HG03442 (cell line): ENCODE data around the gene SLC1A2.

Experiments used
- ATAC-seq: cut with Tn5 transposase; IDR thresholded peaks from one replicate; pipeline ENCODE4 v1.9.1; 2021; ENCODE audit warnings: mild to moderate bottlenecking, moderate library complexity; ENCODE audit not compliant: unreplicated experiment

Gene SLC1A2

DNA sequence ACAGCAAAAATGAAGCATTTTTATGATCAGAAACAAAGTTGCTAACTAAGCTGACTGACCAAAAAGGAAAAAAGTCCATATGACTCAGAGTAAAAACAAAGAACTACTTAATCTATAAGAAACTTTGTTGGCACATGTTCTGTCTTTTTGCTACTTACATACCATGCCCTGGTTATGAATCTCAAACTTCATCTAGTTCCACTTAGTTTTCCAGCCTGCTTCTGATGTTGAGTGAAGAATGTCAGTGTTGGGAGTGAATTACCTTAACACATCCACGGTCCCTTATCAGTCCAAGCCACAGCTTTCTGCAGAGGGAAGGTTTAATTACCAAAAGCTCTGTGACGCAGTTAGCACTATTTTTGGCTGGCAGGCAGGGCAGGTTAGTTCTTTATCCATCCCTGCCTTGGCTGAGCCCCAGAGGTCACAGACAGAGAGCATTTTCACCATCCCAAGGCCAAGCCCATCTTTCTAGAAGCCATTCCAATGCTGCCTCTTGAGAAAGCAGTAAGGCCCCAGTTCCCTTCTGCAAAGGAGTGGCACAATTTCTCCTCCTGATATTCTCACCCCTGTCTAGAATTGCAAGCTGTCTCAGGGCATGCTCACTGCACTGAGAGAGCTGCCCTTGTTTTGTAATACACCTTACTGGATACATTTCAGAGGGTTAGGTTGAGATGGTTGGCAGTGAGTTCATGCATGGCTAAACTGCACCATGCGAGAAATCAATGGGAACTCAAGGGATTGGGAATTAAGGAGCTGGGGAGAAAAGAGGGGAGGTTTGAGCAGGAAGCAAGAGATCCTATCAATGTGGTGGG, 67.1 kb downstream of the SLC1A2 start:
- ATAC-seq: no peak

DNA sequence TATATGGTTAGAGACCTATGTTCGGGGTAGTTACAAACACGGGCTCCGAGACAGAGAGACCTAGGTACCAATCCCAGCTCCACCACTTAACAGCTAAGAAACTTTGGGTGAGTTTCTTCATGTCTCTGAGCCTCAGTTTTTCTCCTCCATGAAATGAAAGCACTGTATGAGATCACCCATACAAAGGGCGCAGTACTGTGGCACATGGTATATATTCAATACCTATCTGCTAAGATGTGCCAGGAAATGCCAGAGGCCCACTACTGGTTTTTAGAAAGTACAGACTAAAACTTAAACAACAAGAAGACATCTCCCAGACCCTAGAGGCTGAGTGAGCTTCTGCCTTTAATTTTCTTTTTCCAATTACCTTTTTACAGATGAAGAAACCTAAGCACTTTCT, 69.5 kb downstream of the SLC1A2 start:
- no peak for ATAC-seq

DNA sequence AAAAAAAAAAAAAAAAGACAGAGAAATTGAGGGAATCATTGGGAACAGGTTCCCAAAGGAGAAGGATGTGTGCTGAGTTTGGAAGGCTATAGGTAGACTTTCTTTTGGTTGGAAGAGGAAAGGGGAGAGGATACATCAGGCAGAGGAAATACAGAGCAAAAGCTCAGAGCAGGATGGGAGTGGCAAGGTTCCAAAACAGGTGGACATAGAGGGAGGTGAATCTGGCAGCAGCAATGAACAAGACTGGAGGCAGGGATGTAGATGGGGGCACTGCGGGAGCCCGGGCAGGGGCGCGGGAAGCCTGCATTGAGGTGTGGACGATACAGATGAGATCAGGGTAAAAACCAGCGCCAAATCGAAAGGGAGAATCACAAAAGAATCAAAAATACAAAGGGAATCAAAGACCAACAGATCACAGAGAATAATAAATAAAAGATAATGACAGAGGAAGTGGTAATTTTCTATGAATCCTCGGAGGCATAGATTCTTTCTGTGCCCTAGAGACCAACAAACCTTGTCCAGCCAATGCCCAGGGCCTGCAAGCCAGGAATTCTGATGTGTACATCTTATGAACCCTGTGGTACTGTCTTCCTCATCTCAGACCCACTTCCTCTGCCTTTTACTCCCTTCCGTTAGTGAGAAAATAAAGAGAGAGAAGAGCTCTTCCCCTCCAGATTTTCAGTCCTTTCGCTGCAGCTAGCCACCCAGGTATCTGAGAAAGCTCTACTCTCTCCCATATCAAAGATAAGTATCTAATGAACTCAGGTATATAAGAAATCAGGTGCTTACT, 70.3 kb downstream of the SLC1A2 start:
- no peak for ATAC-seq

DNA sequence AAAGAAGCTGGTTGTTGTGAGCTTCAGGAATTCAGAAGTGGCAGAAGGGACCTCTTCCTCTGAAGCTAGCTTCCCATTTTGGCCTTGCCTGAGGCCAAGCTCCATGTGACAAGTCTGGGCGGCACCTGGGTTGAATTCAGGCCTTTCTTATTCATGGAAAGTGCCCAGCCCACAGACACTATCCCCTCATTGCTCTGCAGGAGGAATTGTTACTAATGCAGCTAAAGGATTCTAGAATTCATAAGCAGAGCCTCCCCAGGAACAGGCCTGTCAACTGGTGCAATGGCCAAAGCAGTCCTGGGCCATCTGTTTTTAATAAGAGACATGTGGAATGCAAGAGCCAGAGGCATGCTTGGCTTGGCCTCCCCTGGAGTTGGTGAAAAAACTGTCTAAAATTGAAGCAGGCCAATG, 71.4 kb downstream of the SLC1A2 start:
- ATAC-seq: no peak

DNA sequence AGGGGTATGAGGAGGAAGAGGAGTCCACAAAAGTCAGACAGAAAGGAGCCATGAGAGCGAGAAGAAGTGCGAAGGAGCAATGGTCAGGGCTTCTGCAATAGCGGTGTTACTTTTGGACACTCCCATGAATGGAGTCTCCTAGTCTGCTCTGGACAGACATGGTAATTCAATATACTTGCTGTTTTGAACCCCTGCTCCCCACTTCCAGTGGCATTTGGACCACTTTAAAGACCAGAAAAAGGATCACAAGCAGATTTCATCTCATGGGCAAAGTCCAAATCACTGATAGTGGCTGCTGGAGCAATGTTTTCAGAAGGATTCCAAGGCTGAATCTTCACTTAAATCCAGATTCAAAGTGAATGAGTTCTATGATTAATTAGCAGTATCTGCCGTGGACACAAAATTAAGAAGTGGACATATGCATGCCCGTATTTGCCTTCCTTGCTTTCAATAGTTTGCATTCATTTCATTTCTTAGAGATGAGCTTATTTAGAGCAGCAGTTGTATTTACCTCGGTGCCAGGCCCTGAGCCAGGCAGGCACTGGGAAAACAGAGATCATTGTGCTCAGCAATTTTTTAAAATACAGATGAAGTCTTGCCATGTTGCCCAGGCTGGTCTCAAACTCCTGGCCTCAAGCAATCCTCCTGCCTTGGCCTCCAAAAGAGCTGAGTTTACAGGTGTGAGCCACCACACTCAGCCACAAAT, 72.0 kb downstream of the SLC1A2 start:
- ATAC-seq: no peak

DNA sequence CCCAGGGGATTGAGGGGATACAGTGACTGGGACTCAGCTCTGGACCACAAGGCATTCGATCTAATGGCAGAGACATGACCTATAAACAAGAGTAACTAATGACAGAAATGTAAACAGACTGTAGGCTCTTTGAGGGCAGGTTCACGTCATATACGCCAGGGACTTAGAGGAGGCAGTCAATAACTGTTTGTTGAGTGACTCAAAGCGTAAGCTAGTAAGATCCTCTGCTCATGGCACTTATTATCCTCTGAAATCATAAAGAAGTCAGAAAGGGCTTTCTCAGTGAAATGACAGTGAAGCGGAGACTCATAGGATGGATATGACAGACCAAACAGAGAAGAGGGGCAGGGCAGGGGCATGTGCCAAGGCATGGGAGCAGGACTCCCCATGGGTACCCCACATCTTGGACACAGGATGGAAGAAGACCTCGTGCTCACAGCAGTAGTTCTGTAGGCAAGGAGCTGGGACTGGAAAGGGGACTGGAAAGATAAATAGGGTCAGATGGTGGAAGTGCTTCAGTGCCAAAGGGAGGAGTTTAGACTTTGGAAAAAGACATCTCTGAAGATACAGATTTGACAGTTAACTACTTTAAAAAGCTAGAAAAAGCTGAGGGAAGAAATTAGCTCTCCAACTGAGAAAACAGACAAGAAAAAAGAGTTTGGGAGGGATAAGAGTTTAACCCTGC, 72.7 kb downstream of the SLC1A2 start:
- no peak for ATAC-seq

DNA sequence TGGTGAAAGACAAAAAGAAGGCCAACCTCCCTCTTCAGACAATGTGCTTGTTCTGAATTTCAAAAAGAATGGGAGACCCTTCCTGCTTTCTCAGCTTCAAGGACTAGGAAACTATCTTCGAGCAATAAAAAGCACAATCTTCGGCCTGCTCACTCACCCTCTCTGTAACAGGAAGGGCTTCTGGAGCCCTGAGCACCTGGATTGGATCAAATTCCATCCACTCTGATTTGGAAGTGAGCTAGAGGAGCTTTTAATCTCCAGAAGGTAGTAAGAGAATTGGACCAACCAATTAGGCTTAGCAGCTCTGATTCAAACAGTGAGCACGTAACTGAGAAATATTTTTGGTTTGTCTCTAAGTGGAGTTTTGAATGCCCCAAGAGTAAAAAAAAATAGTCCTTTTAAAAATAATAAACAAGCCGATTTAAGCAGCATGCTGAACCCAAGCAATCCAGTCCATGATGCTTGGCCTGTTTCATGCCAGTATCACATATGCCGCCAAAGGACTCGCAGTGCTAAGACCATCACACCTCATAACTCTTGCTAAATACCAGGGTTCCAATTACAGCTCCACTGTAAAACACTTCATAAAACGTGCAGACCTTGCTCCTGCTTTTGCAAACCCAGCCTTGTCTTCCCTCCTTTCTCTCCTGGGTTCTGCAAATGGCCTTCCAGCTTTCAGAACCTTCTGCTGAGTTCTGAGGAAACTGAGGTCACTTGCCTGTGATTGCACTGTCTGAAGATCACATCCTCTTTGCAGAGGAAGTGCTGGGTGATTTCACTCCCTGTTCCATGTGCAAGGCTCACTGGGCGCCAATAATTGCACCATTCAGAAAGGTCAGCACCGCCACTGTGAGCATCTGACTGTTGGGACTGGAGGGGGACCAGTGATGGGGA, 74.4 kb downstream of the SLC1A2 start:
- ATAC-seq: no peak

DNA sequence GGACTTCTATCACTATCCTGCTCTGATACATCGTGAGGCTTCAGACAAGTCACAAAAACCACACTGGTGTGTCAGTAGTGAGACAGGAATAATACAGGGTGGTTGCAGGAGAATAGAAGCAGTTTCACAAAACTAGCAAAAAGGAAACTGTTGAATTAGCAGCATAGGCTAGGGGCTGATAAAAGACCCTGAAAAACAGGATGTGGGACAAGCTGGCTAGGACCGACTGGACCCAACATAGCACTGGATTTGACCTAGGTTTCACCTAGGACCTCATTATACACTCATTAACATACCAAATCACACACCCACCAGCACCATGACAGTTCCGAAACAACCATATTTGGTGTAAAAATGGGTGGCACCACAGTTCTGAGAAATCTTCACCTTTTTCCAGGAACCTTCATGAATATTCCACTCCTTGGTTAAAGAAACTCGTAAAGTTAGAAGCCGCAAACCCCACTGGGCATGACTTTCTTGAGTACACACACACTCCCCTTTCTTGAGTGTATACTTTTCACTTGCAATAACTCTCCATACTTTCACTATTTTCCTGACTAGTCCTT, 76.2 kb downstream of the SLC1A2 start:
- peak; percentile 63 for ATAC-seq

DNA sequence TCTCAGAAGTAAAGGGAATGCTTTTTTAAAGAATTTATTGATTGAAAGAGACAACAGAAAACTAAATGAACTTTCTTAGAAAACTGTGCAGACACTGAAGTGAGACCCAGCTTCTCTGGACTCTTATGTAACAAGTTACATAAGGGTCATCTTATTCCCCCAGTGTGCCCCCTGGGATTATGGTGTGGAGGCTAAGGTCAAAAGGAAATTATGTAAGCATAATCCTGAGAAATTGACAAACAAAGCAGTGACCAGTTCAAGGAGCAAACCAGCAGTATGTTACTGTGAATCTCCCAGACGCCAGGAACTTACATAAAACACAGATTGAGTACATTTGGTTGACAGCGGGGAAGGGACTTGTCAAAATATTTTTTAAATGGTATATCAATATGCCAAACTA, 78.6 kb downstream of the SLC1A2 start:
- ATAC-seq: no peak

DNA sequence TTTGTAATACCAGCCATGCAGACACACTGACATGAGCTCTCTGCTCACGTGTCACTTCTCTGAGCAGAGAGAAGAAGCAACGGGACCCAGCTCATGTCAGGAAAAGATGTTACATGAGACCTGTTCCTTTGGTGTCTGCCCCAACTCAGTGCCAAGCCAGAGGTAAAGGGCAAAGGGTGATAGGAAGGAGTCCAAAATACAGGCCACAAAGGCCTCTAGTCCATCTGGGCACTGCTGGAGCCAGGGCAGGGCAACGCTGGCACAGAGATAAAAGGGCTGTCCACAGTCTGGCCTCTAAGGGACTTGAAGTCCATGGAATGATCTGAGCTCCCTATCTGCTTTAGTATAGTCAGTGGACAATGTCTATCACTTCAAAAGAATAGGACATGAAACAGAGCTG, 79.3 kb downstream of the SLC1A2 start:
- no peak for ATAC-seq

DNA sequence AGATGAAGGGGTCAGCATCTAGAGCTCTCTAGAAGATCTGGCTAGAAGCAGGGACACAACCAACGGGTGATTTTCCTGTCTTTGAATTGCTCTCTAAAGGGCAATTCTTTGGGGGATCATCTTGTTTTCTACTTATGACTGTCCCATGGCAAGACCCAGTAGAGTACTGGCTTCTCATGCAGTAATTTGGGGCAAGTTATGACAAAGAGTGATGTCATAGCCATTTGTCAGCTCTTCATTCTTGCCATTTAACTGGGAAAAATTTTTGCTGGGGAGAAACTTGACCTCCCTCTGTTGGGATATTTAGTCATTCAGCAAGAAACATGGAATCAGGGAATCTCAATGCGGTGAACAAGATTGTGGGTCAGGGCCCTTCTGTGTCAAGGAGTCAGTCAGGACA, 80.4 kb downstream of the SLC1A2 start:
- ATAC-seq: no peak

DNA sequence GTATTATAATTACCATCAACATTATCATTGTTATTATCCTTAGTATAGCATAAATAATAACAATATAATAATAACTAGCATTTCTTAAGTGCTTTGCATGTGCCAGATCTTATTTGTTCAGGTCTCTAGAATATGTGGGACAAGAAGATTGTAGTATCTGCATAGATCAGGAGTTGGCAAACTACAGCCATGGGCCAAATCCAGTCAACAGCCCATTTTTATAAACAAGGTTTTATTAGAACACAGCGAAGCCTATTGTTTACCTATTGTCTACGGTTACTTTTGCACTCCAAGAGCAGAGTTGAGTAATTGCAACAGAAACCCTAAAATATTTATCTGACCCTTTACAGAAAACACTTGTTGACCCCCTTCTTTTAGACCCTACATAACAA, 81.4 kb downstream of the SLC1A2 start:
- no peak for ATAC-seq

DNA sequence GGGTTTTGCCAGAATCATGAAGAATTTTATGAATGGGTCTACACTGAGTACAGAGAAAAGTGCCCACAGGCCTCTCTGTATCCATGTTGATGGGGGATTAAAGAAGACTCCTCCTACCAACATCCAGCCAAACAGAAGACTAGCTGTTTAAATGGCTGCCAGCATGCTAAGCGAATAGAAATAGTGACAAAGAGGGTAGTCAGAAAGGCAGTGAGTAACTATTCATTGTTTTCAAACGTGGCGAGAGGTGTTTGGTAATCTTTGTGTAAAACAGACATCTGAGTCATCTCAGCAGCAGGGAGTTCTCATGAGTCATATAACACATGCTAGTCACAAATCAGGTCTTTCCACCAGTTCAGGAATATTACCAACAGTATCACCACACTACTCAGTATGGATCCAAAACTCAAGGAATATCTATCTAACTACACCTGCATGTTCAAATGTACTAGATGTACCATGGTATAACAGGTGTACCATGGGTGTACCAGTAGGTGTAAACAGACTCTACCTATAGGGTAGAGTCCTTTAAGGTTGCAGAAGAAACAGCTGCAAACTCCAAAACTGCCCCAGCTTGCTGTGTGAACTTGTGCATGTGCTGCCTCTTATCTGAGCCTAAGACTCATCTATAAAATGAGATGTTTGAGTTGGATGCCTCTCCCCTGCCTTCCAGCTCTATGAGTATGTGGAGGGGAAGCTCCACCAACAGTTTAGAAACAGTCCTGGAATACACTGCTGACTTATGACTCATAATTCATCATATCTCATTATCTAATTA, 82.0 kb downstream of the SLC1A2 start:
- ATAC-seq: no peak

DNA sequence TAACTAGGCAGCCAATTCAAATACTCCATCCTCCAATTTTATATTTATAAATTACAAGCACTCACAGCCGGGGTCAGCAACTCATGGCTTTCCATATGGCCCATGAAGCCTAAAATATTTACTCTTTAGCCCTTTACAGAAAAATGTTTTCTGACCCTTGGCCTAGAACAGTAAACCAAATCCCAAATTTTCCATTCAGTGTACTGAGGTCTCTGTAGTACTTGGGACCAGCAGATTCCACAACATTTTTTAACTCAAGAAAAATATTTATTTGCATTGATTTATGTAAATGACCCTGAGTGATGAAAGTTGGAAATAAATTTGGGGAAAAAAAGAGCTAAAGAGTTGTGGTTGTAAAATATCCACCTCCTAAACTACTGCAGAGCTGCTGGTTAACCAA, 82.6 kb downstream of the SLC1A2 start:
- no peak for ATAC-seq

DNA sequence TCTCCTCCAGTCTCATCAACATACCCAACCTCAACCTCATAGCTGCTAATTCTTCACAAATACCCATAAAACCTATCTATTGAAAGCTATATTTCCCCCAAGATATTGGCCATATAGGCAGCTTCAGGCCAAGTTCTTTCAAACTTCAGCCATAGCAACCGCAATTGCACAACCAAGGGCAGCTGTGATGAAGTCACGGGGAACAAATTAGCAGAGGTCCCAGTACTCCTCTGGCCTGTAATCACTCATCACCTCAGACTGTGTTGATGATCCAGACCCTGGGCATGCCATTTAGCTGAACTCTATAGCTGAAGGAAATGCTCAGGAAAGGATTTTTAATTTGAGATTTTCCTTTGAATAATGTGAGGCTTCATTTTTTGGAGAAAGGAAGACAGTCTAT, 84.1 kb downstream of the SLC1A2 start:
- no peak for ATAC-seq

DNA sequence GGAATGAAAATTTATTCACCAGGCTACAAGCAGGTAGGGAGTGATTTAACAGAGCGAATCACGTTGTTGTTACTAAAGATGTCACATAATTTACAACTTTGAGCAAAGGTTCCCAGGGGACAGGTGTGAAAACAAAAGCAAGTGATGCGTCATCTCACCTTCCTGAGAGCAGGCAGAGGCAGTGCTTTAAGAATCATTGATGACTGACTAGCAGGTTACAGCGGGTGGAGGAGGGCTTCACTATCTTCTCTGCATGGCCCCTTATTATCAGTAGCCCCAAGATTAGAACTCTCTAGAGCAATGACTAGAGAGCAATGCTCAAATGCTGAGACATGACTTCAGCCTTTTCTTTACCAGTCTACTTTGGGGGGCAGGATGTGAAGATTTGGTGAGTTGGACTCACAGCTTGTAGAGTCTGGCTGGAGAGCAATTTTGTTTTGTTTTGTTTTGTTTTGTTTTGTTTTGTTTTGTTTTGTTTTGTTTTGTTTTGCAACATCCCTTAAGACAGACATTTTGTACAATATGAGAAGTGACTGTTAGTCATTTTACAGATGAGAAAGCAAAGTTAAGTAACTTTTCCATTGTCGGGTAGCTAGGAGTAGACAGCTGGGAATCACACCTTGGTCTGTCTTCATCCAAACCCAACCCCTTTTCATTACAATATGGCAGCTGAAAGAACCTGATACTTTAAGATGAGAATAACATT, 84.8 kb downstream of the SLC1A2 start:
- peak; percentile 69 for ATAC-seq

DNA sequence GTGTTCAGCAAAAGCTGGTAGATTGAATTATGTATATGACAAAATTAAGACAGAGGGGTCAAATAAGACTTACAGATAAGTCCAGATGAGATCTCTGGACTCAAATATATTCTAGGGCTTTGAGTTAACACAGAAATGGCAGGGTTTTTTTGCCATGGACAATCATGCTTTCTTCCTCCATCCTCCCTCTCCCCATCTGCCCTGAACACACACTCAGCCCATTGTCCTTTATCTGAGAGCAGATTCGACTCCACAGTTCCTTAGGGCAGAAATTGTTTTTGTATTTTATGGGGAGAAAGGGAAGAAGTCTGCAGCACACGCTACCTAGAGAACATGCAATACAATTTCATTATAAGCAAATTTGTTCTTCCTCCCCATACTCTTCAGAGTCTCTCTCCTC, 86.8 kb downstream of the SLC1A2 start:
- ATAC-seq: no peak

DNA sequence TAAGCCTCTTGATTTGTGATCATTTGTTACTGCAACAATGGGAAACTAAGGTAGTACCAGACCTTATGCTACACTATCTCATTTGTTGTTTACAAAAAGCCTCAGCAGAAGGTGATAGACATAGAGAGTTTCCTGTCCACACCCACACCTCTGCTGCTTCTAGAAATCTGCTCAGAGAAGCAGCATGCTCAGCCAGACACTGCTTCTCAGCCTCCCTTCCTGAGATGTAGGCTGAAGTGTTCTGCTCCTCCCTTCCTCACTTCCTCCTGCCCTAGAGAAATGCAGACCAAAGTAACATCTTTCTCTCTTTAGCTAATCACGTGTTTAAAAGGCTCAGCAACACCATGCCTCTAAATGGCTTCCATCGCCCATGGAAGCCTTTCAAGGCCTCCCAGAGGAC, 88.4 kb downstream of the SLC1A2 start:
- ATAC-seq: no peak
